GM10248 (cell line): ENCODE data around the gene ECEL1.
"Not testable (repeated sequence)": the region's sequence is repeated elsewhere in the genome, so short reads cannot be mapped to it uniquely, and the experiment has no call there.

ENCODE experiments used
- CTCF ChIA-PET: fragments of 300-600 bp; sonication (Branson Sonifier 250); formaldehyde crosslinking; extraction: SDS; loops from one replicate; lab custom pipeline; 2021; ENCODE audit warnings: antibody characterized with exemption; lab: Yijun Ruan, JAX
- POLR2A ChIA-PET: fragments of 350-650 bp; sonication (Branson Sonifier 250); formaldehyde crosslinking; extraction: SDS; loops from one replicate; lab custom pipeline; 2020; ENCODE audit warnings: antibody characterized with exemption; lab: Yijun Ruan, JAX
- DNase-seq: peaks from one replicate; pipeline ENCODE4 v3.0.0; 2012; ENCODE audit errors: extremely low spot score
- CTCF ChIP-seq: IDR thresholded peaks from 2 replicates; pipeline ENCODE4 v1.5.1; 2012; ENCODE audit warnings: mild to moderate bottlenecking, low read depth; ENCODE audit errors: extremely low read depth, missing control alignments, control extremely low read depth

The ECEL1 gene

GRCh38 chr2:232447638-232448303, 39.9 kb downstream of the ECEL1 start:
- ChIA-PET CTCF (interaction anchor here (1.3 to 1.8 kb wide), 9 partner anchors 8 to 541 kb away, joined by 3 to 9 read pairs (median 4); partner anchors contain the start of gene PRSS56), POLR2A (no interaction called here)
- DNase-seq, result no peak
- no peak for TF ChIP-seq CTCF

GRCh38 chr2:232447091-232447620, 40.5 kb downstream of the ECEL1 start:
- no peak for TF ChIP-seq CTCF
- ChIA-PET CTCF (interaction anchor here (0.6 to 1.8 kb wide), 14 partner anchors 9 to 572 kb away, joined by 3 to 9 read pairs (median 3); partner anchors contain the start of genes ALPI and PRSS56), POLR2A (no interaction called here)
- no peak for DNase-seq

- CTCF ChIA-PET, result interaction anchor here (0.6 to 1.8 kb wide), 10 partner anchors 10 to 571 kb away, joined by 3 to 9 read pairs (median 4); partner anchors contain the start of genes ALPI and PRSS56
- POLR2A ChIA-PET, DNase-seq: not testable (repeated sequence)
These were observed 41.3 kb downstream of the ECEL1 start for GRCh38 chr2:232446266-232446777.

GRCh38 chr2:232445149-232445885, 42.3 kb downstream of the ECEL1 start:
- CTCF ChIA-PET, result interaction anchor here (0.6 to 1.8 kb wide), 7 partner anchors 10 to 104 kb away, joined by 3 to 9 read pairs (median 4); partner anchors contain the start of genes ALPI and PRSS56
- POLR2A ChIA-PET, DNase-seq: not testable (repeated sequence)

GRCh38 chr2:232444409-232445148, 43.1 kb downstream of the ECEL1 start:
- TF ChIP-seq CTCF, result peak; percentile 76
- peak; percentile 75 for DNase-seq
- ChIA-PET CTCF (interaction anchor here (0.6 to 1.6 kb wide), 8 partner anchors 10 to 544 kb away, joined by 3 to 6 read pairs (median 4); partner anchors contain the start of gene ALPI), POLR2A (no interaction called here)

- CTCF ChIA-PET, result interaction anchor here (1.0 to 1.6 kb wide), 6 partner anchors 9 to 543 kb away, joined by 3 to 6 read pairs (median 4); partner anchors contain the start of gene ALPI
- DNase-seq, POLR2A ChIA-PET: not testable (repeated sequence)
These were observed 43.8 kb downstream of the ECEL1 start for GRCh38 chr2:232443669-232444408.

GRCh38 chr2:232443047-232443446, 44.6 kb downstream of the ECEL1 start:
- POLR2A ChIA-PET, DNase-seq: not testable (repeated sequence)
- CTCF ChIA-PET, result interaction anchor here (2.5 kb wide), 1 partner anchor 543 kb away, joined by 8 read pairs; no protein-coding TSS in a partner anchor

GRCh38 chr2:232442431-232442830, 45.2 kb downstream of the ECEL1 start:
- CTCF ChIA-PET, result interaction anchor here (1.3 to 2.5 kb wide), 2 partner anchors 113 to 542 kb away, joined by 3 to 8 read pairs; no protein-coding TSS in a partner anchor
- POLR2A ChIA-PET, DNase-seq: not testable (repeated sequence)

- DNase-seq, POLR2A ChIA-PET: not testable (repeated sequence)
- CTCF ChIA-PET, result interaction anchor here (1.1 to 2.5 kb wide), 3 partner anchors 112 to 542 kb away, joined by 3 to 8 read pairs (median 3); no protein-coding TSS in a partner anchor
These were observed 45.7 kb downstream of the ECEL1 start for GRCh38 chr2:232441922-232442321.
